HG02938 (cell line): Measurements from ENCODE around the gene CREG2.
"Not testable (repeated sequence)": the region's sequence is repeated elsewhere in the genome, so short reads cannot be mapped to it uniquely, and the experiment has no call there.

Experiments used
- ATAC-seq: cut with Tn5 transposase; IDR thresholded peaks from one replicate; pipeline ENCODE4 v1.9.1; 2021; ENCODE audit warnings: mild to moderate bottlenecking, moderate library complexity; ENCODE audit not compliant: unreplicated experiment

CREG2 gene

GRCh38 chr2:101349893-101350662 lies 37.2 kb downstream of the CREG2 start:
- ATAC-seq: no peak

GRCh38 chr2:101348883-101349282 lies 38.4 kb downstream of the CREG2 start:
- ATAC-seq: no peak

- ATAC-seq: no peak
Observed at GRCh38 chr2:101346909-101347308, 40.4 kb downstream of the CREG2 start.

- ATAC-seq: no peak
Observed at GRCh38 chr2:101344137-101344536, 43.2 kb downstream of the CREG2 start.

- no peak for ATAC-seq
Observed at GRCh38 chr2:101342625-101343008, 44.7 kb downstream of the CREG2 start.

GRCh38 chr2:101341901-101342624 lies 45.2 kb downstream of the CREG2 start:
- no peak for ATAC-seq

- no peak for ATAC-seq
Observed at GRCh38 chr2:101341421-101341820, 45.9 kb downstream of the CREG2 start.

- no peak for ATAC-seq
Observed at GRCh38 chr2:101340141-101340551, 47.2 kb downstream of the CREG2 start.

- no peak for ATAC-seq
Observed at GRCh38 chr2:101339266-101339880, 47.9 kb downstream of the CREG2 start.

- ATAC-seq: no peak
Observed at GRCh38 chr2:101337877-101338276, 49.4 kb downstream of the CREG2 start.

GRCh38 chr2:101332885-101333766 lies 54.2 kb downstream of the CREG2 start:
- no peak for ATAC-seq

- no peak for ATAC-seq
Observed at GRCh38 chr2:101331202-101331601, 56.1 kb downstream of the CREG2 start.

- ATAC-seq: no peak
Observed at GRCh38 chr2:101330253-101330933, 56.9 kb downstream of the CREG2 start.

- no peak for ATAC-seq
Observed at GRCh38 chr2:101329026-101329425, 58.3 kb downstream of the CREG2 start.

- ATAC-seq: no peak
Observed at GRCh38 chr2:101328474-101329007, 58.8 kb downstream of the CREG2 start.

GRCh38 chr2:101327863-101328394 lies 59.4 kb downstream of the CREG2 start:
- ATAC-seq: no peak

GRCh38 chr2:101325425-101325824 lies 61.9 kb downstream of the CREG2 start:
- ATAC-seq: no peak

- ATAC-seq: not testable (repeated sequence)
Observed at GRCh38 chr2:101316568-101316967, 70.7 kb downstream of the CREG2 start.

- ATAC-seq: no peak
Observed at GRCh38 chr2:101311696-101312017, 75.6 kb downstream of the CREG2 start.
